Measurements from ENCODE around the gene PIK3R1.

DNA sequence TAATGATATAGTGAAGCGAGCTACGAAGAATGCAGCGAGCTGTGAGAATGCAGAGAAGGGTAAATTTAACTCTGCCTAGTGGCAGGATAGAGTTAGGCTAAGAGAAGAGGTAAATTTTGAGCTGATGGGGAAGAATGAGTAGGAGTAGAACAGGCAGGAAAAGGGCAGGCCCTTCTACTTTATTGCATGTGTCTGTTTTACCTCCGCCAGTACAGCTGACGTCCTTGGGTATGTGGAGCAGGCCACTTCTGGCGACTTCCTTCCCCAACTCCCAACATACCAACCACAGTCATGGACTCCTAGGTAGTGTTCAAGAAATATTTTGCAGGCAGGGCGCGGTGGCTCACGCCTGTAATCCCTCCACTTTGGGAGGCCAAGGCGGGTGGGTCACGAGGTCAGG, 37.9 kb upstream of the PIK3R1 start:
- no peak for TF ChIP-seq EZH2 (IDR thresholded peaks at IDR 0.05; ENCODE audit: low read length)
- TF ChIP-seq CTCF (optimal IDR thresholded peaks at IDR 0.05 in 1 of 3, IDR thresholded peaks at IDR 0.05 in 1 of 3, conservative IDR thresholded peaks at IDR 0.05 in 1 of 3; ENCODE audit: extremely low read depth in 1 of 3, insufficient read depth in 2 of 3, low read length in 3 of 3), result no peak

Measured in keratinocyte (primary cell).